ENCODE data around the gene GCNT1.
A peak's percentile ranks its signal among the peaks of the same experiment; 100 is the strongest.

Gene GCNT1

GRCh38 chr9:76419782-76420380 lies 39.1 kb upstream of the GCNT1 start:
- no peak overlapping the region for H3K4me3 ChIP-seq (ENCODE audit: low read depth, low read length)
- peak; percentile 52; the same call in 1 of the 2 replicates for TF ChIP-seq CTCF (IDR thresholded peaks at IDR 0.05; ENCODE audit: borderline replicate concordance, insufficient read depth, low read depth, low read length)

DNA sequence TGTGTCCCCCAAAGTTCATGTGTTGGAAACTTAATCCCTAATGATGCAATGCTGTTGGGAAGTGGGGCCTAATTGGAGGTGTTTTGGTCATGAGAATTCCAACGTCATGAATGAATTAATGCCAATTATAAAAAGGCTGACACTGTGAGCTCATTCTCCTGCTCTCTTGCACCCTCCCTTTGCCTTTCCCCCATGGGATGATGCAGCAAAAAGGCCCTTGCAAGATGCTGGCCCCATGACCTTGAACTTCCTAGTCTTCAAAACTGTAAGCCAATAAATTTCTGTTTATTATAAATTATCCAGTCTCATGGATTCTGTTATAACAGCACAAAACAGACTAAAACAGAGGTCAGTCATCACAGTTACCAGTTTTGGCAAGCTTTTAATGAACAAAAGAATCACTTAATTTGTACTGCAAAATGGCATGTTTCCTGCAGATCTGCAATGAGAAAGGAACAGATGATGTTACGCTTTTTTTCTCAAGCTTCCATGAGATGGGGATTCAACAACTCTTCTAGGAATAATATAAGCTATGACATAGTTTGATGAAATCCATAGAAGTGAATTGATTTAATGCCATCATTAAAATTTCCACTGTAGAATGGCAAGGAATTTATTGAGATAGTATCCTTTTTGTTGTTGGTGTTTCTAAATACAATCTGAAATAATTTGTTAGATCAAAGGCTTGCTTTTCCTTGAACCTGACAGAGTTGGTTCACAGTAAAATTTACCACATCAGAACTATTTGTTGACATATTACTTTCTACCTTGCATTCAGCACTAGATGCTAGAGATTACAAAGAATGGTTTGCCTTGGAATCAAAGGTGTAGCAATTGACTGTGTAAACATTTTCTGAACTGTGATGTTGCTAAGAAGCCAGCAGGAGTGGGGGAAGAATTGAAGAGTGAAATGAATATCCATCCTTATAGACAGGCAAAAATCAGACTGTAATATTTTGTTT lies 35.5 kb upstream of the GCNT1 start:
- no peak overlapping the region for H3K4me3 ChIP-seq (ENCODE audit: low read depth, low read length)
- no peak for TF ChIP-seq CTCF (IDR thresholded peaks at IDR 0.05; ENCODE audit: borderline replicate concordance, insufficient read depth, low read depth, low read length)

DNA sequence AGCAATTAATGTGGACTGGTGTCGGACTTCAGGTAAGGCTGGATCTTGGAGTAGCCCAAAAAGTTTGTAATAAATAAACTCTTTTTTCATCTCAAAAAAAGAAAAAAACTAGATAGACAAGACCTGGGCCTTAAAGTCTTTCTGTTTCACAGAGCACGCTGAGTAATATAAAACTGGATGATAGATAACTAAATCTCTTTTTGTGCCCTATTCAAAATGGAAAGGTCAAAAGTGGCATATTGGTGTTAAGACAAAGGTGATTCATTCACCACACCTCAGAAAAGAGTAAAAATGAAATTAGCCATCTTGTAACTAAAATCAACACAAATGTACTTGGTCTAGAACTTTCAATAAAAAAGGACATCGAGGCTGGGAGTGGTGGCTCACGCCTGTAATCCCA lies 34.5 kb upstream of the GCNT1 start:
- TF ChIP-seq CTCF (IDR thresholded peaks at IDR 0.05; ENCODE audit: borderline replicate concordance, insufficient read depth, low read depth, low read length) = no peak
- no peak overlapping the region for H3K4me3 ChIP-seq (ENCODE audit: low read depth, low read length)

GRCh38 chr9:76425677-76426453 lies 33.1 kb upstream of the GCNT1 start:
- H3K4me3 ChIP-seq (ENCODE audit: low read depth, low read length) = no peak overlapping the region
- TF ChIP-seq CTCF (IDR thresholded peaks at IDR 0.05; ENCODE audit: borderline replicate concordance, insufficient read depth, low read depth, low read length) = no peak

DNA sequence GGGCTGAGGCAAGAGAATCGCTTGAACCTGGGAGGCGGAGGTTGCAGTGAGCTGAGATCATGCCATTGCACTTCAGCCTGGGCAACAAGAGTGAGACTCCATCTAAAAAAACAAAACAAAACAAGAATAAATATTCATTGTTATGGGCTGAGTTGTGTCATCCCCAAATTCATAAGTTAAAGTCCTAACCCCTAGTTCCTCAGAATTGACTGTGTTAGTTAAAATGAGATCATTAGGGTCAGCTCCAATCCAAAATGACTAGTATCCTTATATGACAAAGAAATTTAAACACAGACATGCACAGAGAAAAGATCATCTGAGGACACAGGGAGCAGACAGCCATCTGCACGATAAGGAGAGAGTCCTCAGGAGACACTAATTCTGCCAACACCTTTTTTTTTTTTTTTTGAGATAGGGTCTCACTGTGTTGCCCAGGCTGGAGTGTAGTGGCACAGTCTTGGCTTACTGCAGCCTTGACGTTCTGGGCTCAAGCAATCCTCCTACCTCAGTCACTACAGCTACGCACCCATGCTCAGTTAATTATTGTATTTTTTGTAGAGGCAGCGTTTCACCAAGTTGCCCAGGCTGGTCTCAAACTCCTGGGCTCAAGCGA lies 32.1 kb upstream of the GCNT1 start:
- no peak overlapping the region for H3K4me3 ChIP-seq (ENCODE audit: low read depth, low read length)
- no peak for TF ChIP-seq CTCF (IDR thresholded peaks at IDR 0.05; ENCODE audit: borderline replicate concordance, insufficient read depth, low read depth, low read length)

DNA sequence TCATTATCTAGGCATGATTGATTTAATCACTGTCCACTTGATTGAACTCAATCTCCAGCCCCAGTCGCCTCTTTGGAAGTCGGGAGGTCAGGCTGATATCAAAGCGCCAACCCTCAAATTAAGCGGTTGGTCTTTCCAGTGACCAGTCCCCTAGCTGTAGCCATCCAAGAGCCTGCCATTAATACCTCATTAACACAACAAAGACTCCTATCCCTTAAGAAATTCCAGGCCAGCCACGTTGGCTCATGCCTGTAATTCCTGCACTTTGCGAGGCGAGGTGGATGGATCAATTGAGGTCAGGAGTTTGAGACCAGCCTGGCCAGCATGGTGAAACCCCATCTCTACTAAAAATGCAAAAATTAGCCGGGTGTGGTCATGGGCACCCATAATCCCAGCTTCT lies 27.4 kb upstream of the GCNT1 start:
- TF ChIP-seq CTCF (IDR thresholded peaks at IDR 0.05; ENCODE audit: borderline replicate concordance, insufficient read depth, low read depth, low read length) = no peak
- no peak overlapping the region for H3K4me3 ChIP-seq (ENCODE audit: low read depth, low read length)

Data from GM12875 (cell line).